K562 (cell line): ENCODE measurements around the gene MCC. TPM values are rescaled to one million over a fixed set of nuclear protein-coding genes. Genes with fewer than 3 reads are reported as not detected.
A peak's percentile ranks its signal among the peaks of the same experiment; 100 is the strongest.

ENCODE experiments used
- ATAC-seq: fragments of 200-7000 bp; cut with Tn5 transposase; 3 replicates; pipeline ENCODE4 v1.9.1; 2020; ENCODE audit warnings: moderate library complexity
- BruUV-seq: library from RNA; stranded (reverse); fragments of 400-500 nt; replicated peaks from 2 replicates; lab custom pipeline; 2021; lab: Mats Ljungman, UMichigan
- CTCF ChIA-PET: fragments of 300-600 bp; formaldehyde crosslinking; extraction: SDS; loops from one replicate; lab custom pipeline; 2021; ENCODE audit warnings: low intra/inter-chr PET ratio; lab: Yijun Ruan, JAX
- POLR2A ChIA-PET: fragments of 300-600, 350-650 bp; sonication (Branson Sonifier 250); formaldehyde crosslinking; extraction: SDS; loops from one replicate; lab custom pipeline; 2021; ENCODE audit warnings: antibody characterized with exemption, inconsistent platforms; lab: Yijun Ruan, JAX
- DNase-seq, 4 experiments: peaks; one replicate each; pipeline versions ENCODE4 v3.0.0 to v3.0.0-alpha.2; 2011 to 2018; ENCODE audit warnings: low spot score in 3 of 4, mixed read lengths in 3 of 4; ENCODE audit errors: extremely low read depth in 1 of 4
- FAIRE-seq: peaks from 2 replicates; lab custom pipeline; 2011; peaks lifted over from hg19 to GRCh38; lab: Jason Lieb, UNC
- H2AFZ ChIP-seq: 2 replicates; pipeline ENCODE4 v1.6.0; 2011; ENCODE audit warnings: low read depth, low read length, control low read depth, inconsistent platforms
- H3K27ac ChIP-seq: fragments of 200-600 bp; 3 replicates; pipeline ENCODE4 v1.8.0; 2011; ENCODE audit warnings: low read depth, mild to moderate bottlenecking, control low read depth, inconsistent platforms, low read length, moderate library complexity, mixed read lengths; ENCODE audit errors: extremely low read depth
- H3K27me3 ChIP-seq, 2 experiments: fragments of 300-600 bp in 1 of 2; 2 replicates in 1 of 2; 3 replicates in 1 of 2; pipeline versions ENCODE4 v1.6.0 to v1.8.0; 2011; ENCODE audit warnings: inconsistent platforms in 2 of 2, low read length in 2 of 2, mild to moderate bottlenecking in 1 of 2, mixed read lengths in 1 of 2, moderate library complexity in 1 of 2; ENCODE audit not compliant: control insufficient read depth in 2 of 2, insufficient read depth in 2 of 2
- H3K36me3 ChIP-seq: fragments of 300-600 bp; 3 replicates; pipeline ENCODE4 v1.8.0; 2011; ENCODE audit warnings: mild to moderate bottlenecking, low read length, inconsistent platforms; ENCODE audit not compliant: control insufficient read depth, insufficient read depth
- H3K4me1 ChIP-seq, 2 experiments: fragments of 200-600 bp in 1 of 2; replicated peaks in 1 of 2; 2 replicates in 1 of 2; 3 replicates in 1 of 2; pipeline versions ENCODE4 v1.5.1 to v1.8.0; 2011; ENCODE audit warnings: inconsistent platforms in 2 of 2, low read length in 2 of 2, mild to moderate bottlenecking in 1 of 2, mixed read lengths in 1 of 2, moderate library complexity in 1 of 2; ENCODE audit not compliant: control insufficient read depth in 2 of 2, insufficient read depth in 2 of 2
- H3K4me2 ChIP-seq: 2 replicates; pipeline ENCODE4 v1.6.1; 2011; ENCODE audit warnings: low read length, control low read depth, inconsistent platforms, mixed read lengths; ENCODE audit not compliant: insufficient read depth
- H3K4me3 ChIP-seq: fragments of 200-600 bp; sonication (generic), shearing (Covaris generic); 2 replicates; pipeline ENCODE4 v1.5.1; 2016; ENCODE audit warnings: control low read depth, inconsistent platforms
- H3K79me2 ChIP-seq: fragments of 200-600 bp; 3 replicates; pipeline ENCODE4 v1.8.0; 2011; ENCODE audit warnings: low read length, inconsistent platforms; ENCODE audit not compliant: control insufficient read depth, insufficient read depth
- H3K9ac ChIP-seq, 2 experiments: 2 replicates each; pipeline versions ENCODE4 v1.6.0 to v1.6.1; 2011; ENCODE audit warnings: low read depth in 2 of 2, low read length in 2 of 2, control low read depth in 1 of 2, inconsistent platforms in 1 of 2, mild to moderate bottlenecking in 1 of 2, mixed read lengths in 1 of 2; ENCODE audit not compliant: insufficient read depth in 1 of 2
- H3K9me1 ChIP-seq: one replicate; pipeline ENCODE4 v1.6.0; 2011; ENCODE audit warnings: inconsistent platforms, mild to moderate bottlenecking, low read length, moderate library complexity; ENCODE audit not compliant: control insufficient read depth, insufficient read depth
- H3K9me3 ChIP-seq: replicated peaks from 2 replicates; pipeline ENCODE4 v1.5.1; 2011; ENCODE audit warnings: low read depth, low read length, inconsistent platforms; ENCODE audit not compliant: control insufficient read depth, insufficient read depth
- H4K20me1 ChIP-seq: replicated peaks from 2 replicates; pipeline ENCODE4 v1.6.1; 2011; ENCODE audit warnings: low read length, inconsistent platforms, mixed read lengths; ENCODE audit not compliant: control insufficient read depth, insufficient read depth
- ATF3 ChIP-seq, 2 experiments: fragments of 450-650 bp in 1 of 2; sonication (generic) in 1 of 2; formaldehyde crosslinking in 1 of 2; IDR thresholded peaks in 1 of 2; conservative IDR thresholded peaks in 1 of 2; 2 replicates each; pipeline versions ENCODE4 v1.6.1 to v1.8.1; 2016 to 2023; ENCODE audit warnings: mild to moderate bottlenecking in 2 of 2, moderate library complexity in 2 of 2, inconsistent platforms in 1 of 2, missing genetic modification reagents in 1 of 2
- CBX8 ChIP-seq: fragments of 200-600 bp; sonication (generic); IDR thresholded peaks from 2 replicates; pipeline ENCODE4 v1.6.1; 2012; ENCODE audit warnings: borderline replicate concordance, mixed run types, low read depth, mild to moderate bottlenecking, moderate library complexity, mixed read lengths, low read length, control low read depth, inconsistent platforms; ENCODE audit not compliant: poor library complexity, severe bottlenecking; ENCODE audit errors: extremely low read depth
- JUND ChIP-seq, 2 experiments: IDR thresholded peaks; 2 replicates in 1 of 2; 3 replicates in 1 of 2; pipeline ENCODE4 v1.6.1; 2011; ENCODE audit warnings: borderline replicate concordance in 2 of 2, low read depth in 2 of 2, low read length in 2 of 2, improper control_type of control experiment in 1 of 2, missing biosample characterization in 1 of 2, missing genetic modification characterization in 1 of 2, missing genetic modification reagents in 1 of 2
- NFE2L1 ChIP-seq: fragments of 450-650 bp; IDR thresholded peaks from 2 replicates; pipeline ENCODE4 v1.6.1; 2016; ENCODE audit warnings: missing genetic modification characterization, low read depth, mild to moderate bottlenecking, missing compliant biosample characterization, moderate library complexity, borderline replicate concordance
- SMC3 ChIP-seq: conservative IDR thresholded peaks from 2 replicates; pipeline ENCODE4 v1.6.1; 2011; ENCODE audit warnings: low read depth, low read length, improper control_type of control experiment; ENCODE audit not compliant: insufficient read depth
- TRIM25 ChIP-seq: fragments of 450-650 bp; IDR thresholded peaks from 2 replicates; pipeline ENCODE4 v1.7.0; 2016; ENCODE audit warnings: borderline replicate concordance
- ZSCAN32 ChIP-seq: fragments of 450-650 bp; formaldehyde crosslinking; IDR thresholded peaks from 2 replicates; pipeline ENCODE4 v1.4.0; 2020; ENCODE audit warnings: mild to moderate bottlenecking, moderate library complexity
- WGBS: fragments of 100-300 bp; shearing (Covaris generic); methylation state at CpG from one replicate; pipeline ENCODE4 v1.1.6; 2016; ENCODE audit warnings: low coverage, mixed read lengths; ENCODE audit not compliant: insufficient coverage; ENCODE audit errors: missing lambda C conversion rate; 5-methylcytosine and 5-hydroxymethylcytosine counted together
- in situ Hi-C: fragments of 300-500 bp; cut with MboI; formaldehyde crosslinking; loops from 4 replicates; pipeline ENCODE4 v1.15.0; 2018; ENCODE audit warnings: inconsistent platforms, mixed read lengths
- intact Hi-C: fragments of 100-400 bp; cut with micrococcal nuclease; formaldehyde crosslinking; loops from 2 replicates; pipeline ENCODE4 v1.14.2; 2022
- polyA plus RNA-seq, 8 experiments: library from polyadenylated mRNA; depleted of rRNA in 4 of 8; stranded (reverse) in 5 of 8; unstranded in 3 of 8; fragments of >200 nt; fragmentation: Nextera tagmentation in 2 of 8; fragmentation: Illumina TruSeq in 1 of 8; extraction: Ambion mirVana in 2 of 8; extraction: Trizol in 1 of 8; gene quantifications; 2 replicates each; pipeline versions ENCODE4 v1.2.1 to v1.2.3, GENCODE V29; 2011 to 2014; ENCODE audit warnings: inconsistent platforms in 1 of 8, missing spikeins in 1 of 8
- total RNA-seq, 7 experiments: library from RNA; depleted of rRNA in 6 of 7; stranded (reverse); fragments of >200 nt in 6 of 7; fragmentation: Illumina TruSeq in 2 of 7; extraction: Trizol in 2 of 7; gene quantifications; 2 replicates each; pipeline versions ENCODE4 v1.2.1 to v1.2.3, GENCODE V29; 2011 to 2021; ENCODE audit warnings: low replicate concordance in 1 of 7
- TF ChIP-seq, protein P1 (sequence below): fragments of 450-650 bp; formaldehyde crosslinking; IDR thresholded peaks from 2 replicates; pipeline ENCODE4 v1.4.0; 2020; ENCODE audit warnings: mild to moderate bottlenecking, moderate library complexity

MCC gene
- total and polyA plus RNA-seq, 9 of the 15 experiments (the other 6 are each of a cell fraction or from before 2014, with no cell fraction given) = 0.04 to 0.24 (median 0.06) TPM; not detected in 1

DNA sequence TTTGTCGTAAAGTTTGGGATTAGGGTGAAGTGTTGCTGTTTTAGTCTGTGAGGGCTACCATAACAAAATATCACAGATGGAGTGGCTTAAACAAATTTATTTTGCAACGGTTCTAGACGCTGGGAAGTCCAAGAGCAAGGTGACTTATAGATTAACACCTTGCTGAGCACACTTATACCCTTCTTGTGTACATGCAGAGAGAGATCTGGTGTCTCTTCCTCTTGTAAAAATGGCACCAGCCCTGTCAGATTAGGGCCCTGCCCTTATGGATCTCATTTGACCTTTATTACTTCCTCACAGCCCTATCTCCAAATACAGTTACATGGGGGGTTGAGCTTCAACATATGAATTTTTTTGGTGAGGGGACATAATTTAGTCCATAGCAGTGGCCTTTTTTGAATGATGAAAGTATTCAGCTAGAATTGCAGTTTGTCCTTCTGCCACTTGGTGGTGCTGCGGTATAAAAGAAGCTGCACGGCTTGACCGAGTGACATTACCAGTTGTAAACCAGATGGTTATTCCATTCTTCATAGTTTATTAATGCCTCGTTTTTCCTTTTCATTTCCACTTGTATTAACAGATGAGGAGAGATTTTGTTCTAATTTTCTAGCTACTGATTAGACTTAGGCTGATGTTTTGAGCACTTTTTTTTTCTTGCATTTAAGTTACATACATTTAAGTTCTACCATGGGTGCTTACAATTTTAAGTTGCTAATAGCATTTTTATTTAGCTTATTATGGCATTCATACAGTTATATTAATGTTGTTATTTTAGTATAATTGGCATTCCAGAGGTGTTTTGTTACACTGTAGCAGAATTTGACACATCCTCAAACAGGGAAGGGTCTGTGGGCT lies 492.3 kb downstream of the MCC start:
- no peak overlapping the region for H3K9ac ChIP-seq
- WGBS = 15% methylated on average over 7 of the region's 7 CpGs
- peaks cover 54% of the 10 kb centered on the region for H3K79me2 ChIP-seq
- no peaks in the 10 kb centered on the region for H4K20me1 ChIP-seq
- ATAC-seq = peak; percentile 91
- peaks cover 73% of the 10 kb centered on the region for H3K36me3 ChIP-seq
- peak; percentile 92 for FAIRE-seq
- ChIA-PET CTCF (interaction anchor here (0.6 to 1.1 kb wide), 2 partner anchors 198 to 611 kb away, joined by 3 to 5 read pairs; no protein-coding TSS in a partner anchor), POLR2A (interaction anchor here (0.7 to 1.1 kb wide), 4 partner anchors 9 to 16 kb away, joined by 3 to 6 read pairs (median 4); no protein-coding TSS in a partner anchor)
- H3K9me3 ChIP-seq = no peaks in the 10 kb centered on the region
- no peak overlapping the region for H3K4me2 ChIP-seq
- H3K27me3 ChIP-seq = no peaks in the 10 kb centered on the region
- H3K9me1 ChIP-seq = no peaks in the 10 kb centered on the region
- intact Hi-C loops (loop anchor here (1.0 to 2.0 kb wide), 4 partner anchors 75 to 611 kb away; no protein-coding TSS in a partner anchor), in situ Hi-C loops (no loop called here)
- BruUV-seq = no TSS peak
- no peak overlapping the region for H3K27ac ChIP-seq
- DNase-seq = peak; percentile 49 to 81 (median 56)
- no peaks in the 10 kb centered on the region for H3K4me1 ChIP-seq
- H2AFZ ChIP-seq = no peak overlapping the region
- H3K4me3 ChIP-seq = no peak overlapping the region
- TF ChIP-seq, protein P1, sequence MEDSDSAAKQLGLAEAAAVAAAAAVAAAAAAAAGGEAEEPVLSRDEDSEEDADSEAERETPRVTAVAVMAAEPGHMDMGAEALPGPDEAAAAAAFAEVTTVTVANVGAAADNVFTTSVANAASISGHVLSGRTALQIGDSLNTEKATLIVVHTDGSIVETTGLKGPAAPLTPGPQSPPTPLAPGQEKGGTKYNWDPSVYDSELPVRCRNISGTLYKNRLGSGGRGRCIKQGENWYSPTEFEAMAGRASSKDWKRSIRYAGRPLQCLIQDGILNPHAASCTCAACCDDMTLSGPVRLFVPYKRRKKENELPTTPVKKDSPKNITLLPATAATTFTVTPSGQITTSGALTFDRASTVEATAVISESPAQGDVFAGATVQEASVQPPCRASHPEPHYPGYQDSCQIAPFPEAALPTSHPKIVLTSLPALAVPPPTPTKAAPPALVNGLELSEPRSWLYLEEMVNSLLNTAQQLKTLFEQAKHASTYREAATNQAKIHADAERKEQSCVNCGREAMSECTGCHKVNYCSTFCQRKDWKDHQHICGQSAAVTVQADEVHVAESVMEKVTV (CRISPR knock-in tag) = peak; percentile 85
- no peak for TF ChIP-seq ZSCAN32
- TF ChIP-seq CBX8 = no peak
- TF ChIP-seq TRIM25 = no peak
- peak; percentile 85 for TF ChIP-seq SMC3
- TF ChIP-seq JUND (IDR thresholded peaks at IDR 0.05; ENCODE audit: borderline replicate concordance, low read depth, low read length) = peak; percentile 28; the same call in 1 of the 2 replicates
- TF ChIP-seq JUND (tag; IDR thresholded peaks at IDR 0.05; ENCODE audit: borderline replicate concordance, low read depth, low read length) = no peak
- TF ChIP-seq ATF3 (IDR thresholded peaks at IDR 0.05) = no peak
- 0 out of 2 replicates have a peak, but pooled peaks have one; percentile 22 for TF ChIP-seq ATF3 (CRISPR knock-in tag; conservative IDR thresholded peaks at IDR 0.05)
- TF ChIP-seq NFE2L1 (tag) = no peak
